ENCODE measurements around the gene LRRC36. TPM values are rescaled to one million over a fixed set of nuclear protein-coding genes. Genes with fewer than 3 reads are reported as not detected.

Gene LRRC36
- total RNA-seq, 4 donors from 2014 or later: 0.46 to 2.8 TPM; not detected in 2

GRCh38 chr16:67336116-67336515 lies 9.5 kb downstream of the LRRC36 start:
- no peak for TF ChIP-seq CTCF (IDR thresholded peaks at IDR 0.05)
- no peak overlapping the region for H3K27ac ChIP-seq
- no peak overlapping the region for H3K4me3 ChIP-seq
- no peaks in the 10 kb centered on the region for H3K36me3 ChIP-seq
- DNase-seq: no peak
- H3K27me3 ChIP-seq: no peaks in the 10 kb centered on the region
- H3K4me1 ChIP-seq: no peaks in the 10 kb centered on the region
- no peaks in the 10 kb centered on the region for H3K9me3 ChIP-seq
- intact Hi-C loops (cut with DNase I; ENCODE audit: low total_unique reads): no loop called here

GRCh38 chr16:67336648-67337047 lies 10.0 kb downstream of the LRRC36 start:
- no peaks in the 10 kb centered on the region for H3K27me3 ChIP-seq
- no peaks in the 10 kb centered on the region for H3K9me3 ChIP-seq
- no peak overlapping the region for H3K4me3 ChIP-seq
- intact Hi-C loops (cut with DNase I; ENCODE audit: low total_unique reads): no loop called here
- H3K36me3 ChIP-seq: no peaks in the 10 kb centered on the region
- DNase-seq: no peak
- no peak overlapping the region for H3K27ac ChIP-seq
- TF ChIP-seq CTCF (IDR thresholded peaks at IDR 0.05) (no peak), POLR2A (IDR thresholded peaks at IDR 0.05) (no peak)
- no peaks in the 10 kb centered on the region for H3K4me1 ChIP-seq

GRCh38 chr16:67339453-67339852 lies 12.8 kb downstream of the LRRC36 start:
- no peak for TF ChIP-seq POLR2A (IDR thresholded peaks at IDR 0.05)
- TF ChIP-seq CTCF (IDR thresholded peaks at IDR 0.05): peak in 1 of 4 experiments; percentile 21
- no peaks in the 10 kb centered on the region for H3K36me3 ChIP-seq
- intact Hi-C loops (cut with DNase I; ENCODE audit: low total_unique reads): no loop called here
- no peaks in the 10 kb centered on the region for H3K9me3 ChIP-seq
- H3K4me1 ChIP-seq: no peaks in the 10 kb centered on the region
- no peaks in the 10 kb centered on the region for H3K27me3 ChIP-seq
- no peak overlapping the region for H3K27ac ChIP-seq
- DNase-seq: no peak
- H3K4me3 ChIP-seq: no peak overlapping the region

DNA sequence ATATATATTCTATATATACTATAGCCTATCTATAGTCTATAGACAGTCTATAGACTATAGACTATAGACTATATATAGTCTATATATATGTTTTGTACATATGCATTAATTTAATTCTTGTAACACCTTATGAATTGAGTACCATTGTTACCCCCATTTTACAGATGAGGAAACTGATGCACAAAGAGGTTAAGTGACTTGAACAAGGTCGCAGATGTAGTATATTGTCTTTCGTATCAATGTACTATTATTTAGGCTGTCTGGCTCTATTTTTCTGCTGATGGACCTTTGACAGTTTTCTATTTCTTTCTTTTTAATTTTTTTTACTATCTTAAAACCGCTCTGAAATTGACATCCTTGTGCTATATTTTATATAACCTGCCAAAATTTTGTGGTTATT lies 14.6 kb downstream of the LRRC36 start:
- Histone ChIP-seq H3K27ac (no peak overlapping the region), H3K36me3 (no peaks in the 10 kb centered on the region), H3K4me1 (no peaks in the 10 kb centered on the region), H3K4me3 (no peak overlapping the region), H3K27me3 (no peaks in the 10 kb centered on the region), H3K9me3 (no peaks in the 10 kb centered on the region)
- intact Hi-C loops (cut with DNase I; ENCODE audit: low total_unique reads): no loop called here
- DNase-seq: no peak
- no peak for TF ChIP-seq CTCF (IDR thresholded peaks at IDR 0.05)
- no peak for TF ChIP-seq POLR2A (IDR thresholded peaks at IDR 0.05)

DNA sequence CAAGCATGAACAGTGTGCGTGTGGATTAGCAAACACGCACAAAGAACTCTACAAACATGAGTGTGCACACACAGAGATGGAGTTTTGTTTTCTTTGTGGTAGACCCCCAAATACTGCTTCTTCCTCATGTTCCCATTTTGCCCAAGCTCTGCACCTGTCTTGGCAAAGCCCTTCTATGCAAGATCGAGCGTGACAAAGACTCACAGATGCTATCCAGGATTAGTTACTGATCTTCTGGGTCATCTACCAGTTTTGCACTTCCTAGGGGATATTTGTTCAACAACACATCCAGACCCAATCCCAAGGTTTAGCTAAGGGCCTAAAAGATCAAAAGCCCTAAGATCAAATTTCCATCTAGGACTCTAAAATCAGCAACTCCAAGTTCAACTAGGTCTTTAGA lies 16.0 kb downstream of the LRRC36 start:
- no peak overlapping the region for H3K4me3 ChIP-seq
- no peak for DNase-seq
- intact Hi-C loops (cut with DNase I; ENCODE audit: low total_unique reads): no loop called here
- H3K27ac ChIP-seq: no peak overlapping the region
- no peaks in the 10 kb centered on the region for H3K4me1 ChIP-seq
- no peaks in the 10 kb centered on the region for H3K9me3 ChIP-seq
- no peaks in the 10 kb centered on the region for H3K36me3 ChIP-seq
- H3K27me3 ChIP-seq: no peaks in the 10 kb centered on the region
- TF ChIP-seq CTCF (IDR thresholded peaks at IDR 0.05): no peak
- no peak for TF ChIP-seq POLR2A (IDR thresholded peaks at IDR 0.05)
